ENCODE measurements around the gene SIGLEC5.

SIGLEC5 gene

GRCh38 chr19:51660975-51661600 is 30.9 kb upstream of the SIGLEC5 start:
- TF ChIP-seq RAD21 (IDR thresholded peaks at IDR 0.05; ENCODE audit: low read depth) (peak; percentile 61), YY1 (IDR thresholded peaks at IDR 0.05; ENCODE audit: low read depth) (no peak), NFIC (IDR thresholded peaks at IDR 0.05) (no peak)

- TF ChIP-seq EGR1 (IDR thresholded peaks at IDR 0.05) (no peak), CREB1 (IDR thresholded peaks at IDR 0.05; ENCODE audit: low read depth) (no peak), EP300 (IDR thresholded peaks at IDR 0.05; ENCODE audit: borderline replicate concordance) (no peak), MAX (IDR thresholded peaks at IDR 0.05) (no peak), NFIC (IDR thresholded peaks at IDR 0.05) (no peak), TCF12 (IDR thresholded peaks at IDR 0.05; ENCODE audit: low read depth) (no peak), TEAD4 (IDR thresholded peaks at IDR 0.05) (no peak), REST (IDR thresholded peaks at IDR 0.05; ENCODE audit: low read depth) (no peak), ZBTB7A (IDR thresholded peaks at IDR 0.05; ENCODE audit: low read depth) (no peak), FOXM1 (IDR thresholded peaks at IDR 0.05; ENCODE audit: borderline replicate concordance, low read depth) (no peak), USF1 (IDR thresholded peaks at IDR 0.05) (no peak), RAD21 (IDR thresholded peaks at IDR 0.05; ENCODE audit: low read depth) (no peak), CEBPB (IDR thresholded peaks at IDR 0.05) (no peak), YY1 (IDR thresholded peaks at IDR 0.05; ENCODE audit: low read depth) (no peak), TAF1 (IDR thresholded peaks at IDR 0.05; ENCODE audit: low read depth) (no peak)
Measured at GRCh38 chr19:51654783-51655182, 24.6 kb upstream of the SIGLEC5 start.

GRCh38 chr19:51653162-51653561 is 23.0 kb upstream of the SIGLEC5 start:
- TF ChIP-seq USF1 (IDR thresholded peaks at IDR 0.05) = no peak
- TF ChIP-seq MAX (IDR thresholded peaks at IDR 0.05) = no peak
- TF ChIP-seq TEAD4 (IDR thresholded peaks at IDR 0.05) = no peak
- TF ChIP-seq EP300 (IDR thresholded peaks at IDR 0.05; ENCODE audit: borderline replicate concordance) = no peak
- no peak for TF ChIP-seq NFIC (IDR thresholded peaks at IDR 0.05)
- no peak for TF ChIP-seq TCF12 (IDR thresholded peaks at IDR 0.05; ENCODE audit: low read depth)
- no peak for TF ChIP-seq YY1 (IDR thresholded peaks at IDR 0.05; ENCODE audit: low read depth)
- TF ChIP-seq FOXM1 (IDR thresholded peaks at IDR 0.05; ENCODE audit: borderline replicate concordance, low read depth) = no peak
- TF ChIP-seq EGR1 (IDR thresholded peaks at IDR 0.05) = no peak
- TF ChIP-seq CEBPB (IDR thresholded peaks at IDR 0.05) = no peak
- no peak for TF ChIP-seq TAF1 (IDR thresholded peaks at IDR 0.05; ENCODE audit: low read depth)
- no peak for TF ChIP-seq ZBTB7A (IDR thresholded peaks at IDR 0.05; ENCODE audit: low read depth)
- TF ChIP-seq REST (IDR thresholded peaks at IDR 0.05; ENCODE audit: low read depth) = no peak
- no peak for TF ChIP-seq RAD21 (IDR thresholded peaks at IDR 0.05; ENCODE audit: low read depth)
- TF ChIP-seq CREB1 (IDR thresholded peaks at IDR 0.05; ENCODE audit: low read depth) = no peak

- TF ChIP-seq ZBTB7A (IDR thresholded peaks at IDR 0.05; ENCODE audit: low read depth) (no peak), REST (IDR thresholded peaks at IDR 0.05; ENCODE audit: low read depth) (no peak), TAF1 (IDR thresholded peaks at IDR 0.05; ENCODE audit: low read depth) (no peak), RAD21 (IDR thresholded peaks at IDR 0.05; ENCODE audit: low read depth) (no peak), CREB1 (IDR thresholded peaks at IDR 0.05; ENCODE audit: low read depth) (no peak), CEBPB (IDR thresholded peaks at IDR 0.05) (no peak), FOXM1 (IDR thresholded peaks at IDR 0.05; ENCODE audit: borderline replicate concordance, low read depth) (no peak), YY1 (IDR thresholded peaks at IDR 0.05; ENCODE audit: low read depth) (no peak), USF1 (IDR thresholded peaks at IDR 0.05) (no peak), MAX (IDR thresholded peaks at IDR 0.05) (no peak), TEAD4 (IDR thresholded peaks at IDR 0.05) (no peak), EGR1 (IDR thresholded peaks at IDR 0.05) (no peak), NFIC (IDR thresholded peaks at IDR 0.05) (no peak), TCF12 (IDR thresholded peaks at IDR 0.05; ENCODE audit: low read depth) (no peak), EP300 (IDR thresholded peaks at IDR 0.05; ENCODE audit: borderline replicate concordance) (no peak)
Measured at GRCh38 chr19:51652266-51652665, 22.1 kb upstream of the SIGLEC5 start.

All from Ishikawa (cell line).